ENCODE data around the gene NTM. TPM values are rescaled to one million over a fixed set of nuclear protein-coding genes. Genes with fewer than 3 reads are reported as not detected.

The NTM gene
- total and polyA plus RNA-seq, 12 donors, result 0.43 to 3.0 (median 1.3) TPM

GRCh38 chr11:131391176-131391575, 20.8 kb downstream of the NTM start:
- Histone ChIP-seq H3K4me1 (no peaks in the 10 kb centered on the region), H3K4me3 (no peak overlapping the region), H3K27ac (no peak overlapping the region), H3K27me3 (peaks cover 0 to 24% (median 4%) of the 10 kb centered on the region in 7 donors), H3K9me3 (no peaks in the 10 kb centered on the region), H3K36me3 (no peaks in the 10 kb centered on the region)
- ATAC-seq, result peak in 1 of 8 donors; percentile 64
- TF ChIP-seq CTCF (IDR thresholded peaks at IDR 0.05), result no peak
- no peak for DNase-seq
- intact Hi-C loops (cut with DNase I), result no loop called here
- 84 to 87% methylated on average over 6 of the region's 6 CpGs for WGBS, 2 donors

- Histone ChIP-seq H3K27ac (no peak overlapping the region), H3K27me3 (peaks cover 0 to 20% (median 4%) of the 10 kb centered on the region in 7 donors), H3K4me3 (no peak overlapping the region), H3K9me3 (no peaks in the 10 kb centered on the region), H3K4me1 (no peaks in the 10 kb centered on the region), H3K36me3 (no peaks in the 10 kb centered on the region)
- intact Hi-C loops (cut with DNase I), result no loop called here
- DNase-seq, result no peak
- 64 to 69% methylated on average over 8 of the region's 8 CpGs for WGBS, 2 donors
- no peak for ATAC-seq
- no peak for TF ChIP-seq CTCF (IDR thresholded peaks at IDR 0.05)
Measured at GRCh38 chr11:131392528-131393255, 22.3 kb downstream of the NTM start.

- ATAC-seq, result no peak
- WGBS, 2 donors, result 86 to 88% methylated on average over 7 of the region's 7 CpGs
Measured at GRCh38 chr11:131393691-131394090, 23.3 kb downstream of the NTM start.

GRCh38 chr11:131397675-131398074, 27.3 kb downstream of the NTM start:
- Histone ChIP-seq H3K4me1 (no peaks in the 10 kb centered on the region), H3K27ac (no peak overlapping the region), H3K36me3 (no peaks in the 10 kb centered on the region), H3K4me3 (no peak overlapping the region), H3K27me3 (peaks cover 0 to 3% (median 0%) of the 10 kb centered on the region in 7 donors), H3K9me3 (no peaks in the 10 kb centered on the region)
- DNase-seq (no peak), ATAC-seq (no peak)
- intact Hi-C loops (cut with DNase I), result no loop called here
- no peak for TF ChIP-seq CTCF (IDR thresholded peaks at IDR 0.05)
- WGBS, 2 donors, result 69 to 78% methylated on average over 3 of the region's 3 CpGs

More at GRCh38 chr11:131393691-131394090, 23.3 kb downstream of the NTM start:
- no peak for DNase-seq
- no peak overlapping the region for H3K4me3 ChIP-seq
- intact Hi-C loops (cut with DNase I), result no loop called here
- H3K4me1 ChIP-seq, result no peaks in the 10 kb centered on the region
- H3K36me3 ChIP-seq, result no peaks in the 10 kb centered on the region
- no peak overlapping the region for H3K27ac ChIP-seq
- no peaks in the 10 kb centered on the region for H3K9me3 ChIP-seq
- TF ChIP-seq CTCF (IDR thresholded peaks at IDR 0.05), result no peak
- H3K27me3 ChIP-seq, result peaks cover 0 to 16% (median 0%) of the 10 kb centered on the region in 7 donors
